Naive B cell (primary cell): ENCODE results near the gene ZNF79. TPM values are rescaled to one million over a fixed set of nuclear protein-coding genes. Genes with fewer than 3 reads are reported as not detected.

Experiments
- ATAC-seq, 2 donors: fragments of 150-1000 bp; cut with Tn5 transposase; 2 replicates each; pipeline ENCODE4 v1.10.0; 2021; ENCODE audit warnings: low read depth in 2 of 2, mild to moderate bottlenecking in 2 of 2, moderate library complexity in 2 of 2
- DNase-seq: peaks from one replicate; pipeline ENCODE4 v3.0.0; 2022
- H3K27ac Mint-ChIP-seq, 6 donors: one replicate each; pipeline ENCODE4 v1.8.0; 2020 to 2022; ENCODE audit warnings: mild to moderate bottlenecking in 6 of 6, mixed read lengths in 6 of 6, moderate library complexity in 5 of 6, inconsistent platforms in 2 of 6
- H3K27me3 Mint-ChIP-seq, 3 donors: one replicate each; pipeline ENCODE4 v1.8.0; 2021 to 2022; ENCODE audit warnings: mixed read lengths in 3 of 3, mild to moderate bottlenecking in 1 of 3
- H3K36me3 Mint-ChIP-seq, 2 donors: one replicate each; pipeline ENCODE4 v1.8.0; 2020 to 2022; ENCODE audit warnings: mixed read lengths in 2 of 2, inconsistent platforms in 1 of 2, mild to moderate bottlenecking in 1 of 2
- H3K4me1 Mint-ChIP-seq, 3 donors: one replicate each; pipeline ENCODE4 v1.8.0; 2020 to 2022; ENCODE audit warnings: mixed read lengths in 3 of 3, inconsistent platforms in 1 of 3, mild to moderate bottlenecking in 1 of 3, moderate library complexity in 1 of 3
- H3K4me3 Mint-ChIP-seq, 8 donors: one replicate each; pipeline ENCODE4 v1.8.0; 2020 to 2022; ENCODE audit warnings: mild to moderate bottlenecking in 8 of 8, mixed read lengths in 8 of 8, moderate library complexity in 8 of 8, inconsistent platforms in 2 of 8
- H3K9me3 Mint-ChIP-seq, 7 donors: one replicate each; pipeline ENCODE4 v1.8.0; 2020 to 2022; ENCODE audit warnings: mixed read lengths in 7 of 7, mild to moderate bottlenecking in 5 of 7, inconsistent platforms in 2 of 7, moderate library complexity in 1 of 7
- polyA plus RNA-seq, 6 donors: library from polyadenylated mRNA; unstranded; fragments of 300-500 nt; fragmentation: Illumina TruSeq; gene quantifications; one replicate each; pipeline ENCODE4 v1.2.3, GENCODE V29; 2021; ENCODE audit warnings: low read depth in 6 of 6

Gene ZNF79
- polyA plus RNA-seq, 6 donors from 2014 or later: 5.8 to 8.8 (median 6.2) TPM; not detected in 1

GRCh38 chr9:127392166-127392565 is 32.0 kb upstream of the ZNF79 start:
- Mint-ChIP-seq H3K36me3 (no peaks in the 10 kb centered on the region), H3K27me3 (peaks cover 17 to 40% (median 37%) of the 10 kb centered on the region in 3 donors), H3K4me3 (no peak overlapping the region), H3K4me1 (peaks cover 4 to 18% (median 5%) of the 10 kb centered on the region in 3 donors), H3K27ac (no peak overlapping the region), H3K9me3 (no peaks in the 10 kb centered on the region)
- ATAC-seq (no peak), DNase-seq (no peak)

- Mint-ChIP-seq H3K27ac (peak overlapping the region in 2 of 6 donors; percentile 61 to 69), H3K36me3 (no peaks in the 10 kb centered on the region), H3K9me3 (no peaks in the 10 kb centered on the region), H3K4me1 (peaks cover 4 to 18% (median 7%) of the 10 kb centered on the region in 3 donors), H3K27me3 (peaks cover 17 to 41% (median 37%) of the 10 kb centered on the region in 3 donors), H3K4me3 (peak overlapping the region in 1 of 8 donors; percentile 1)
- DNase-seq: no peak
- no peak for ATAC-seq
Measured at GRCh38 chr9:127392976-127393375, 31.2 kb upstream of the ZNF79 start.

- DNase-seq (no peak), ATAC-seq (no peak)
- Mint-ChIP-seq H3K4me1 (peaks cover 11 to 22% (median 14%) of the 10 kb centered on the region in 3 donors), H3K9me3 (no peaks in the 10 kb centered on the region), H3K27ac (no peak overlapping the region), H3K4me3 (no peak overlapping the region), H3K36me3 (no peaks in the 10 kb centered on the region), H3K27me3 (peaks cover 12 to 41% (median 31%) of the 10 kb centered on the region in 3 donors)
Measured at GRCh38 chr9:127393645-127394044, 30.5 kb upstream of the ZNF79 start.

- H3K4me3 Mint-ChIP-seq: peak overlapping the region; percentile 83 to 90 (median 88)
- H3K27ac Mint-ChIP-seq: peak overlapping the region in 4 of 6 donors; percentile 44 to 79 (median 63)
- DNase-seq (no peak), ATAC-seq (no peak)
- H3K4me1 Mint-ChIP-seq: peaks cover 11 to 21% (median 15%) of the 10 kb centered on the region in 3 donors
- no peaks in the 10 kb centered on the region for H3K9me3 Mint-ChIP-seq
- H3K36me3 Mint-ChIP-seq: no peaks in the 10 kb centered on the region
- peaks cover 6 to 33% (median 18%) of the 10 kb centered on the region in 3 donors for H3K27me3 Mint-ChIP-seq
Measured at GRCh38 chr9:127395497-127396252, 28.5 kb upstream of the ZNF79 start.

GRCh38 chr9:127396253-127396807 is 27.9 kb upstream of the ZNF79 start:
- no peaks in the 10 kb centered on the region for H3K9me3 Mint-ChIP-seq
- peaks cover 11 to 21% (median 15%) of the 10 kb centered on the region in 3 donors for H3K4me1 Mint-ChIP-seq
- peaks cover 6 to 29% (median 18%) of the 10 kb centered on the region in 3 donors for H3K27me3 Mint-ChIP-seq
- ATAC-seq (no peak), DNase-seq (no peak)
- peak overlapping the region; percentile 83 to 90 (median 88) for H3K4me3 Mint-ChIP-seq
- H3K27ac Mint-ChIP-seq: peak overlapping the region in 4 of 6 donors; percentile 21 to 87 (median 63)
- H3K36me3 Mint-ChIP-seq: no peaks in the 10 kb centered on the region

- DNase-seq (peak; percentile 100), ATAC-seq (peak; percentile 87 to 88)
- H3K36me3 Mint-ChIP-seq: no peaks in the 10 kb centered on the region
- H3K4me3 Mint-ChIP-seq: peak within 1 kb of the TSS; percentile 83 to 93 (median 88)
- no peaks in the 10 kb centered on the region for H3K9me3 Mint-ChIP-seq
- H3K4me1 Mint-ChIP-seq: peaks cover 11 to 21% (median 15%) of the 10 kb centered on the region in 3 donors
- H3K27me3 Mint-ChIP-seq: peaks cover 2 to 23% (median 13%) of the 10 kb centered on the region in 3 donors
- H3K27ac Mint-ChIP-seq: peak within 1 kb of the TSS; percentile 44 to 95 (median 70)
Measured at GRCh38 chr9:127396808-127397645, 27.2 kb upstream of the ZNF79 start, which contains the start of gene SLC2A8. SLC2A8 (plus strand) TSS chr9:127397169; CDS start chr9:127397231, 62 bp downstream.

GRCh38 chr9:127397646-127398274 is 26.4 kb upstream of the ZNF79 start:
- DNase-seq: peak; percentile 34

GRCh38 chr9:127398275-127398647 is 25.9 kb upstream of the ZNF79 start:
- no peaks in the 10 kb centered on the region for H3K9me3 Mint-ChIP-seq
- DNase-seq (no peak), ATAC-seq (no peak)
- H3K4me3 Mint-ChIP-seq: peak overlapping the region; percentile 75 to 93 (median 84)
- H3K27me3 Mint-ChIP-seq: peaks cover 0 to 10% (median 10%) of the 10 kb centered on the region in 3 donors
- H3K36me3 Mint-ChIP-seq: no peaks in the 10 kb centered on the region
- H3K4me1 Mint-ChIP-seq: peaks cover 11 to 21% (median 15%) of the 10 kb centered on the region in 3 donors
- peak overlapping the region in 4 of 6 donors; percentile 29 to 95 (median 58) for H3K27ac Mint-ChIP-seq

More at GRCh38 chr9:127397646-127398274, 26.4 kb upstream of the ZNF79 start:
- peak overlapping the region in 3 of 6 donors; percentile 29 to 95 (median 70) for H3K27ac Mint-ChIP-seq
- peaks cover 11 to 21% (median 15%) of the 10 kb centered on the region in 3 donors for H3K4me1 Mint-ChIP-seq
- ATAC-seq: no peak
- peaks cover 0 to 15% (median 10%) of the 10 kb centered on the region in 3 donors for H3K27me3 Mint-ChIP-seq
- no peaks in the 10 kb centered on the region for H3K36me3 Mint-ChIP-seq
- H3K9me3 Mint-ChIP-seq: no peaks in the 10 kb centered on the region
- H3K4me3 Mint-ChIP-seq: peak overlapping the region; percentile 75 to 93 (median 86)

GRCh38 chr9:127398715-127399400 is 25.3 kb upstream of the ZNF79 start:
- ATAC-seq (no peak), DNase-seq (no peak)
- H3K27me3 Mint-ChIP-seq: peaks cover 0 to 10% (median 9%) of the 10 kb centered on the region in 3 donors
- H3K27ac Mint-ChIP-seq: peak overlapping the region in 4 of 6 donors; percentile 47 to 75 (median 64)
- H3K4me1 Mint-ChIP-seq: peaks cover 11 to 21% (median 15%) of the 10 kb centered on the region in 3 donors
- peak overlapping the region; percentile 52 to 89 (median 79) for H3K4me3 Mint-ChIP-seq
- no peaks in the 10 kb centered on the region for H3K9me3 Mint-ChIP-seq
- H3K36me3 Mint-ChIP-seq: no peaks in the 10 kb centered on the region

- peaks cover 11 to 21% (median 15%) of the 10 kb centered on the region in 3 donors for H3K4me1 Mint-ChIP-seq
- peak overlapping the region in 3 of 8 donors; percentile 34 to 75 (median 61) for H3K4me3 Mint-ChIP-seq
- peaks cover 0 to 10% (median 5%) of the 10 kb centered on the region in 3 donors for H3K27me3 Mint-ChIP-seq
- H3K9me3 Mint-ChIP-seq: no peaks in the 10 kb centered on the region
- no peak for ATAC-seq
- H3K36me3 Mint-ChIP-seq: no peaks in the 10 kb centered on the region
- no peak for DNase-seq
- no peak overlapping the region for H3K27ac Mint-ChIP-seq
Measured at GRCh38 chr9:127399736-127400269, 24.4 kb upstream of the ZNF79 start.

GRCh38 chr9:127402401-127403090 is 21.6 kb upstream of the ZNF79 start:
- no peak overlapping the region for H3K27ac Mint-ChIP-seq
- no peaks in the 10 kb centered on the region for H3K36me3 Mint-ChIP-seq
- H3K9me3 Mint-ChIP-seq: no peaks in the 10 kb centered on the region
- ATAC-seq (no peak), DNase-seq (no peak)
- H3K4me1 Mint-ChIP-seq: peaks cover 7 to 10% (median 8%) of the 10 kb centered on the region in 3 donors
- peaks cover 0 to 10% (median 0%) of the 10 kb centered on the region in 3 donors for H3K27me3 Mint-ChIP-seq
- no peak overlapping the region for H3K4me3 Mint-ChIP-seq
